Breast epithelium (tissue), 3 donors: ENCODE results near the gene TCF21.
"Not testable (repeated sequence)": the region's sequence is repeated elsewhere in the genome, so short reads cannot be mapped to it uniquely, and the experiment has no call there.

Experiments used
- CTCF ChIP-seq, 3 donors: fragments of 450-650 bp; IDR thresholded peaks; one replicate each; pipeline ENCODE4 v1.5.1; 2016 to 2017; ENCODE audit warnings: antibody characterized with exemption in 3 of 3, mild to moderate bottlenecking in 3 of 3, moderate library complexity in 3 of 3
- POLR2A ChIP-seq: fragments of 450-650 bp; IDR thresholded peaks from one replicate; pipeline ENCODE4 v1.6.1; 2016; ENCODE audit warnings: antibody characterized with exemption, mild to moderate bottlenecking, moderate library complexity
- POLR2AphosphoS5 ChIP-seq, 3 donors: sonication (generic); formaldehyde crosslinking; IDR thresholded peaks; one replicate each; pipeline ENCODE4 v1.6.1; 2017; ENCODE audit warnings: antibody characterized with exemption in 3 of 3

- not testable (repeated sequence) for TF ChIP-seq POLR2A; CTCF (IDR thresholded peaks at IDR 0.05); POLR2AphosphoS5 (IDR thresholded peaks at IDR 0.05)
These were observed 47.4 kb downstream of the TCF21 start for GRCh38 chr6:133936352-133936751.
